DND-41 (cell line): ENCODE measurements around the gene KRI1.

Experiments
- ATAC-seq: fragments of 200-7000 bp; cut with Tn5 transposase; 3 replicates; pipeline ENCODE4 v1.9.1; 2021; ENCODE audit warnings: low read depth; ENCODE audit not compliant: insufficient read depth
- DNase-seq: peaks from one replicate; pipeline ENCODE4 v3.0.0-alpha.2; 2020
- H2AFZ ChIP-seq: 2 replicates; pipeline ENCODE4 v1.6.0; 2012; ENCODE audit warnings: low read depth, low read length
- H3K27ac ChIP-seq: 2 replicates; pipeline ENCODE4 v1.5.1; 2012; ENCODE audit warnings: low read length, inconsistent platforms
- H3K27me3 ChIP-seq: fragments of 200-600 bp; sonication (generic); 2 replicates; pipeline ENCODE4 v1.6.0; 2012; ENCODE audit warnings: low read length, mild to moderate bottlenecking, inconsistent platforms; ENCODE audit not compliant: insufficient read depth, poor library complexity
- H3K36me3 ChIP-seq: 2 replicates; pipeline ENCODE4 v1.5.1; 2012; ENCODE audit warnings: low read length, inconsistent platforms; ENCODE audit not compliant: insufficient read depth
- H3K4me1 ChIP-seq: 2 replicates; pipeline ENCODE4 v1.5.1; 2012; ENCODE audit warnings: mild to moderate bottlenecking, low read length; ENCODE audit not compliant: insufficient read depth
- H3K4me2 ChIP-seq: 2 replicates; pipeline ENCODE4 v1.6.0; 2012; ENCODE audit warnings: mild to moderate bottlenecking, moderate library complexity, low read length, inconsistent platforms; ENCODE audit not compliant: insufficient read depth
- H3K4me3 ChIP-seq, 2 experiments: fragments of 200-600 bp in 1 of 2; shearing (Covaris generic) in 1 of 2; 2 replicates each; pipeline ENCODE4 v1.5.1; 2012 to 2016; ENCODE audit warnings: inconsistent platforms in 2 of 2, low read length in 2 of 2, mild to moderate bottlenecking in 2 of 2, low read depth in 1 of 2, moderate library complexity in 1 of 2
- H3K79me2 ChIP-seq: 2 replicates; pipeline ENCODE4 v1.6.0; 2012; ENCODE audit warnings: low read length, inconsistent platforms; ENCODE audit not compliant: insufficient read depth
- H3K9ac ChIP-seq: 2 replicates; pipeline ENCODE4 v1.6.0; 2012; ENCODE audit warnings: low read depth, mild to moderate bottlenecking, inconsistent platforms, low read length, moderate library complexity
- H3K9me3 ChIP-seq: 2 replicates; pipeline ENCODE4 v1.5.1; 2012; ENCODE audit warnings: low read length, moderate library complexity, mild to moderate bottlenecking, inconsistent platforms; ENCODE audit not compliant: insufficient read depth, severe bottlenecking
- H4K20me1 ChIP-seq: 2 replicates; pipeline ENCODE4 v1.6.0; 2012; ENCODE audit warnings: low read length; ENCODE audit not compliant: insufficient read depth
- CTCF ChIP-seq: IDR thresholded peaks from 2 replicates; pipeline ENCODE4 v1.5.1; 2012; ENCODE audit warnings: borderline replicate concordance, low read length, moderate library complexity, mild to moderate bottlenecking; ENCODE audit not compliant: poor library complexity, severe bottlenecking; ENCODE audit errors: extremely low read depth
- EZH2 ChIP-seq: IDR thresholded peaks from 3 replicates; pipeline ENCODE4 v1.6.1; 2012; ENCODE audit warnings: borderline replicate concordance, low read depth, mild to moderate bottlenecking, moderate library complexity, low read length, inconsistent platforms; ENCODE audit not compliant: severe bottlenecking

KRI1 gene

GRCh38 chr19:10557603-10558197 lies 8.1 kb downstream of the KRI1 start:
- H3K36me3 ChIP-seq, result peaks cover 80% of the 10 kb centered on the region
- no peak overlapping the region for H3K9ac ChIP-seq
- H3K4me3 ChIP-seq, result no peak overlapping the region
- peaks cover 16% of the 10 kb centered on the region for H4K20me1 ChIP-seq
- peaks cover 19% of the 10 kb centered on the region for H3K79me2 ChIP-seq
- H3K27ac ChIP-seq, result peak overlapping the region; percentile 15; the same call in 1 of the 2 replicates
- H3K27me3 ChIP-seq, result no peaks in the 10 kb centered on the region
- no peak for DNase-seq
- TF ChIP-seq CTCF (no peak), EZH2 (no peak)
- no peak overlapping the region for H3K4me2 ChIP-seq
- H2AFZ ChIP-seq, result no peak overlapping the region
- H3K9me3 ChIP-seq, result no peaks in the 10 kb centered on the region
- peaks cover 55% of the 10 kb centered on the region for H3K4me1 ChIP-seq
- no peak for ATAC-seq

GRCh38 chr19:10555610-10555973 lies 10.2 kb downstream of the KRI1 start:
- ATAC-seq (no peak), DNase-seq (no peak)
- Histone ChIP-seq H3K9ac (peak overlapping the region; percentile 49; the same call in 1 of the 2 replicates), H3K4me2 (peak overlapping the region; percentile 50), H3K4me3 (no peak overlapping the region), H3K9me3 (no peaks in the 10 kb centered on the region), H3K4me1 (peaks cover 71% of the 10 kb centered on the region), H3K27me3 (no peaks in the 10 kb centered on the region), H3K27ac (peak overlapping the region; percentile 96), H3K36me3 (peaks cover 78% of the 10 kb centered on the region), H2AFZ (no peak overlapping the region), H3K79me2 (peaks cover 17% of the 10 kb centered on the region), H4K20me1 (peaks cover 17% of the 10 kb centered on the region)
- TF ChIP-seq CTCF (no peak), EZH2 (no peak)

- peaks cover 12% of the 10 kb centered on the region for H4K20me1 ChIP-seq
- TF ChIP-seq CTCF, result no peak
- no peak for TF ChIP-seq EZH2
- H3K9me3 ChIP-seq, result no peaks in the 10 kb centered on the region
- DNase-seq (no peak), ATAC-seq (no peak)
- H3K27ac ChIP-seq, result peak overlapping the region; percentile 96
- no peak overlapping the region for H2AFZ ChIP-seq
- no peaks in the 10 kb centered on the region for H3K27me3 ChIP-seq
- peak overlapping the region; percentile 50 for H3K4me2 ChIP-seq
- H3K79me2 ChIP-seq, result peaks cover 15% of the 10 kb centered on the region
- H3K9ac ChIP-seq, result peak overlapping the region; percentile 49
- no peak overlapping the region; a peak in 1 of 4 replicates for H3K4me3 ChIP-seq
- peaks cover 76% of the 10 kb centered on the region for H3K4me1 ChIP-seq
- H3K36me3 ChIP-seq, result peaks cover 78% of the 10 kb centered on the region
These were observed 10.8 kb downstream of the KRI1 start for GRCh38 chr19:10554760-10555609.
